BLaER1 (cell line): ENCODE measurements around the gene NOL9.
"Not testable (repeated sequence)": the region's sequence is repeated elsewhere in the genome, so short reads cannot be mapped to it uniquely, and the experiment has no call there.

Experiments
- H3K27ac ChIP-seq: shearing (Covaris generic); formaldehyde crosslinking; 2 replicates; pipeline ENCODE4 v1.8.1; 2022
- H3K27me3 ChIP-seq: shearing (Covaris generic); formaldehyde crosslinking; 2 replicates; pipeline ENCODE4 v1.8.1; 2022
- H3K36me3 ChIP-seq: shearing (Covaris generic); formaldehyde crosslinking; 2 replicates; pipeline ENCODE4 v1.8.1; 2022
- H3K4me1 ChIP-seq: shearing (Covaris generic); formaldehyde crosslinking; 2 replicates; pipeline ENCODE4 v1.8.1; 2022
- H3K4me2 ChIP-seq: shearing (Covaris generic); formaldehyde crosslinking; 2 replicates; pipeline ENCODE4 v1.8.1; 2022
- H3K4me3 ChIP-seq: shearing (Covaris generic); formaldehyde crosslinking; 2 replicates; pipeline ENCODE4 v1.8.1; 2022
- H3K9ac ChIP-seq: shearing (Covaris generic); formaldehyde crosslinking; 2 replicates; pipeline ENCODE4 v1.8.1; 2022
- H3K9me3 ChIP-seq: shearing (Covaris generic); formaldehyde crosslinking; 2 replicates; pipeline ENCODE4 v1.8.1; 2022
- H4K20me1 ChIP-seq: shearing (Covaris generic); formaldehyde crosslinking; 2 replicates; pipeline ENCODE4 v1.8.1; 2022
- Cebpa-rat ChIP-seq: shearing (Covaris generic); IDR thresholded peaks from 2 replicates; pipeline ENCODE4 v1.8.1; 2022

Gene NOL9

DNA sequence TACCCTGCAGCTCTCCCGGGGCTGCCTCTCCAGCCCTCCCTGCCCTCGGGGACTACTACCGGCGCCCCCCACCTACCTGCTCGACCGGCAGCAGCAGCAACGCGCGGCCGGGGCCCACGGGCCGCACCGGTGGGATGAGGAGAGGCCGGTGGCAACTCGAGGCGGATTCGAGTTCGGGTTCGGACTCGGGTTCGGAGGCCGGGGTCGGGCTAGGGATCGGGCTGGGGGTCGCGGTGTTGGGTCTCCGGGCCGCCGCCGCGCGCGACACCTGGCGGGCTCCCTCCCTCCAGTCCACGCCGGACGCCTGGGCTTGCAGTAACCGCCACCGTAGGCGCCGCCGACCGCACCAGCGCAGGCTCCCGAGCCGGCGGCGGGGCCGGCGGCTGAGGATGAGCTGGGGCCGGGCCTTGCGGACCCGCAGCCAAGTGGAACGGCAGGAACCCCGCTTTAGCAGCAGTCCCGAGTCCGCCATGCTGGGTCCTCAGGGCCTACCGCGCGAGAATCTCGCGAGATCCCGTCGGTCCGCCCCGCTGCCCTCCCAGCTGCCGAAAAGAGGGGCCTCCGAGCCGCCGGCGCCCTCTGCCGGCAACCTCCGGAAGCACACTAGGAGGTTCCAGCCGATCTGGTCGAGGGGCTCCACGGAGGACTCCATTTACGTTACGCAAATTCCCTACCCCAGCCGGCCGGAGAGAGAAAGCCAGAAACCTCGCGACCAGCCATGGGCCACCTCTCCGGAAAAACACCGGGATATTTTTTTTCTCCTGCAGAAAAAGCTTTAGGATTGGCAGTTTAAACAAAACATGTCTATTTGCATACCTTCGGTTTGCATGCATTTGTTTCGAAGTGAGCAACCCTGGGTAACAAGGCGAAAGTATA lies at the start of gene NOL9:
Gene NOL9 (minus strand): TSS at position 483 of the 876 bp plus-strand sequence. CDS start 11 bp downstream, at position 472.
- H3K4me2 ChIP-seq, result peak within 1 kb of the TSS; percentile 88
- H3K27ac ChIP-seq, result peak within 1 kb of the TSS; percentile 96
- peak within 1 kb of the TSS; percentile 94 for H3K9ac ChIP-seq
- H3K27me3 ChIP-seq, result no peaks in the 10 kb centered on the region
- H3K36me3 ChIP-seq, result peaks cover 28% of the 10 kb centered on the region
- peaks cover 20% of the 10 kb centered on the region for H3K4me1 ChIP-seq
- peak; percentile 29; the same call in 1 of the 2 replicates for TF ChIP-seq Cebpa-rat
- peaks cover 31% of the 10 kb centered on the region for H4K20me1 ChIP-seq
- peak within 1 kb of the TSS; percentile 79 for H3K4me3 ChIP-seq
- H3K9me3 ChIP-seq, result no peaks in the 10 kb centered on the region

DNA sequence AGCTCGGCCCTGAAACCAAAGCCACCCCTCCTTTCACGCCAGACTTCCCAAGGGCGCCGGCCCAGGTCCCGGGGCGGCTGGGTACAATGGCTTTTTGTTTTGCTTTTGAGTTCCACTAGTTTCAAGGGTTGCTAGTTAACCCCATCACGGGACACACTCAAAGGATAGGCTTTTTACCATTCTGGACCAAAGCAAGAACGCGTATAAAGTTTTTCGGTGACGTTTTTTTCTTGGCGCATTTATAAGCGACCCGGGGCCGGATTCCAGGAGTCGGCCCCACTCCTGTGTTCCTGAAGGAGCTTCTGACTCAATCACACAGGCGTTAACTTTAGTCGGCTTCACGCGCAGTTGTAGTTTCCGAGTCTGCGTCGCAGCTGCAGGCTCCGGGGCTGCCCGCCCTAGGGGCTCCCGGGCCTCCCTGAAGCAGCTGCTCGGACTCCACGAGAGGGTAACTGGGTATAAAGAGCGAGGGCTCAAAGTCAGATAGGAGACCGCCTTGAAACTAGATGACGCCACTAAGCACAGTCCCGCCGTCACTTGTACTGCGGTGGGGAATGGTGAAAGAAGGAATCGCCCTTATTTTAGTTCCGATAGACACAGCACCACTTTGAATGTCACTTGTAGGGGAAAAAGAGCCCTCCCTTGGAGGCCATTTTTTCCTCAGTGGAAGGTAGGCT lies 49.1 kb upstream of the NOL9 start:
- no peak for TF ChIP-seq Cebpa-rat
- H3K27ac ChIP-seq, result peak overlapping the region; percentile 76
- no peaks in the 10 kb centered on the region for H3K27me3 ChIP-seq
- H4K20me1 ChIP-seq, result peaks cover 38% of the 10 kb centered on the region
- H3K4me1 ChIP-seq, result peaks cover 43% of the 10 kb centered on the region
- H3K9ac ChIP-seq, result peak overlapping the region; percentile 74
- H3K9me3 ChIP-seq, result no peaks in the 10 kb centered on the region
- peak overlapping the region; percentile 91 for H3K4me2 ChIP-seq
- H3K36me3 ChIP-seq, result peaks cover 10% of the 10 kb centered on the region
- peak overlapping the region; percentile 77 for H3K4me3 ChIP-seq

DNA sequence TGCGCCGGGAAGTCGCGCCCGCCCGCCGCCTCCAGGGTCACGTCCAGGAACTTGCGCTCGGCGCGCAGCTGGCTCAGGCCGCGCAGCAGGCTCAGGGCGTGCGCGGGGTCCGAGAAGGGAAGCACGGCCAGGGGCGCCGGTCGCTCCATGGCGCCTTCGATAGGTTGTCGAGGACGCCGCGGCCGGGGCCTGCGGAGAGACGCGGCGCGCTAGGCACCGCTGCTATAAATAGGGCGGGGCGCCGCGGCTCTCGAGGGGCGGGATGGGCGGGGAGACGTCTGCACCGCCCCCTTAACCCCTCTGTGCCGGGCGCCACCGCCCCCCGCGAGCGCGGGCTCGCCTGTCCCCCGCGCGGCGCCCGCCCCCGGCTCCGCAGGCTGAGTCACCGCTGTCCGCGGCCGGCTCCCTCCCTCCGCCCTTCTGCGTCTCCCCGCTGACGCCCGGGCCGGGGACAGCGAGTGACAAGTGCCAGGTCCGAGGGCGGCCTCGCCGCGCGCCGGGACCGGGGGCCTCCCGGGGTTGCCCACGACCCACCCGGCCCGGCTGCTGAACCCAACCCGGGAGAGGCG lies 48.4 kb upstream of the NOL9 start, which contains the start of gene KLHL21:
Gene KLHL21 (minus strand): TSS at position 201 of the 569 bp plus-strand sequence. CDS start 52 bp downstream, at position 149.
- Histone ChIP-seq H3K27me3 (no peaks in the 10 kb centered on the region), H3K9me3 (no peaks in the 10 kb centered on the region), H4K20me1 (peaks cover 44% of the 10 kb centered on the region), H3K4me1 (peaks cover 46% of the 10 kb centered on the region), H3K36me3 (peaks cover 16% of the 10 kb centered on the region), H3K4me2 (peak within 1 kb of the TSS; percentile 91), H3K9ac (peak within 1 kb of the TSS; percentile 84), H3K27ac (peak within 1 kb of the TSS; percentile 82), H3K4me3 (peak within 1 kb of the TSS; percentile 77)
- no peak for TF ChIP-seq Cebpa-rat

DNA sequence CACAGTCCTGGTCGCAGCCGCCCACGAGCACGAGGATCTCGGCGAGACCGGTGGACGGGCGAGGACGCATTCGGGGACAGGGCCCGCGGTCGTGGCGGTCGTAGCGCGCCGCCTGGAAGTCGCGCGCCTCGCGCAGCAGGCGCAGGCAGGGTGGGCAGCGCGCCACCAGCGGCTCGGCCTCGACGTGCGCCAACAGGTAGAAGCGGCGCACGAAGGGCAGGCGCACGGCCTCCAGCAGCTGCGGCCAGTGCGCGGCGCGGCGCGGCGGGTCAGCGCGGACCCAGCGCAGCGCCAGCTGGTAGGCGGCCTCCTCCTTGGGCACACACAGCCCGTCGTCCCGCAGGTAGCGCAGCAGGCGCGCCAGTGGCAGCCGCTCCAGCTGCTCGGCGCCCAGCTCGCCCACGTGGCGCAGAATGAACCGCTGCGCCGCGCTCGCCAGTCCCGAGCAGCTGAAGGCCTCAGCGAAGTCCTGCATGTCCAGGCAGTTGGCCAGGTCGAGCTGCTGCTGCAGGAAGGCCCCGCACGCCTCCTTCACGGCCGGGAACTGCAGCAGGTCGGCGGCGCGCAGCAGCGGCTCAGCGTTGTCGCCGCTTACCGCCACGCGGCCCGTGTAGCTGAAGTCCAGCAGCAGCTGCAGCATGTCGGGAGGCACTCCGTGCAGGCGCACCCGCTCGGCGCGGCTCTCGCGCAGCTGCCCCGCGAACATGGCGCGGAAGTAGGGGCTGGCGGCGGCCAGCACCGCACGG lies 47.8 kb upstream of the NOL9 start:
- peak overlapping the region; percentile 82 for H3K27ac ChIP-seq

DNA sequence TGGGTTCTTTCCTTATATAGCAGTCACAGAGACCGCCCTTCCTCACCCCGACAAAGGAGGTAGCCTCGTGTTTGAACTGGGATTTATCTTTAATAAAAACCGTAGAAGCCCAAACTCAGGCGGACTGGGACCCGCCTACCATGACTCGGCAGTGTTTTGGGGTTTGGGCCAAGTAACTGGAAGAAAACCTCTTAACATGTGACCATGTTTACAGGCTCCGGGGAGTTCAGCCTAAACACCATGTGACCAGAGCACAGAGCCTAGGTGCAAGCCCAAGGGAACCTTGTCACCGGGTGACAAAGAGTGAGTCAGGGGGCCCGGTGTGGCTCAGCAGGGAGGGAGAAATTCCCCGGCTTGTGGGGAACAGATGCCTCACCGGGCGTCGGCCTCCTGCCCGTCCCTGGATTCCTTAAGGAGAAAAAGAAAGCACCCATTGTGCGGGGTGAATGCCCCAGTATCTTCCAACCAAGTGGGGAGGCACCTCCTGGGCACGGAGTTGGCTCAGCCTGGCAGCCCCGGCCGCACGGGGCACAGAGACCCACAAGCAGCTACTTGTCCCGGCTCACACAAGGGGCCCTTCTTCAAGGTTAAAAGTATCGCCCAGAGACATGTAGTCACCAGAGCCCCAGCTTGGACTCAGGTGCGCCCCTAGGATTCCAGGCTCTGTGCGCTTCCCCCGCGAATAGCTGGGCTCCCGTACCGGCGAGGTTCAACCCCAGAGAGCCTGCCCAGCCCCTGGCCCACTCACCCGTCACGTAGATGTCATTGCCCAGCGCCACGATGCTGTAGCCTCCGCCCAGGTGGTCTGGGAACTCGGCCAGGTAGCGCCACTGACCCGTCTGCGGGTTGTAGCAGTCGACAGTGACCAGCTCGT lies 47.0 kb upstream of the NOL9 start:
- no peak for TF ChIP-seq Cebpa-rat
- H3K27me3 ChIP-seq, result no peaks in the 10 kb centered on the region
- peak overlapping the region; percentile 77 for H3K4me3 ChIP-seq
- H3K9ac ChIP-seq, result peak overlapping the region; percentile 84
- peaks cover 31% of the 10 kb centered on the region for H3K36me3 ChIP-seq
- H3K27ac ChIP-seq, result peak overlapping the region; percentile 82
- H4K20me1 ChIP-seq, result peaks cover 59% of the 10 kb centered on the region
- H3K4me1 ChIP-seq, result peaks cover 47% of the 10 kb centered on the region
- H3K9me3 ChIP-seq, result no peaks in the 10 kb centered on the region
- H3K4me2 ChIP-seq, result peak overlapping the region; percentile 91

More for the DNA sequence above, 47.8 kb upstream of the NOL9 start:
- TF ChIP-seq Cebpa-rat, result no peak
- peaks cover 23% of the 10 kb centered on the region for H3K36me3 ChIP-seq
- H3K27me3 ChIP-seq, result no peaks in the 10 kb centered on the region
- no peaks in the 10 kb centered on the region for H3K9me3 ChIP-seq
- H4K20me1 ChIP-seq, result peaks cover 51% of the 10 kb centered on the region
- peak overlapping the region; percentile 91 for H3K4me2 ChIP-seq
- H3K4me3 ChIP-seq, result peak overlapping the region; percentile 77
- H3K9ac ChIP-seq, result peak overlapping the region; percentile 84
- H3K4me1 ChIP-seq, result peaks cover 50% of the 10 kb centered on the region

DNA sequence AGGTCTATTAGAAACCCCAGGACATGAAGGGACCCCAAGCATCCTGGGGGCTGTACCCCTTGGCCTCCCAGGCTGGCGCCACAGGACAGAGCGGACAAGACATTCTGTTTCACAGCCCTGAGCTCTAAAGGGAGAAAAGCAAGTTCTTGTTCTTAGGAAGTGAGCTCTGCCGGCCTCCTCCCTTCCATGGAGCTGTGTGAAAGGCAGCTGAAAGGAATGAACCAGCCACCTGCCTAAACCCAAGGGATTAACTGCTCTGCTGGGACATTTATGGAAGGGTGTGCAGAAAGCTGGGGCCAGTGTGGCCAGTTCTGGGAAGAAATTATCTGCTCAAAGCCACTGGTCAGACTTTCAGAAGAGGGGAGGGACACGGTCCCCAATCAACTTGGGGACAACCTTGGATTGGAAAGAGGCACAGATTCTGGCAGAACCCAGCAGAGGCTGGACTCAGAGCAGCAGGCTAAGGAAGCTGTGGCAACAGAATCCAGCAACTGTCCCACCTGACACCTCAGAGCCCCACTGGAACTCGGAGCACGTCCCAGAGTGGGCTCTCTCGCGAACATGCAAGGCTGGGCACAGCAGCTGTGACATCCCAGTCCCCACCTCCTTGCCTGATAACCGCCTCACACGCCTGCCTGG lies 46.2 kb upstream of the NOL9 start:
- peak overlapping the region; percentile 84 for H3K9ac ChIP-seq
- H4K20me1 ChIP-seq, result peaks cover 67% of the 10 kb centered on the region
- H3K27ac ChIP-seq, result peak overlapping the region; percentile 82
- H3K9me3 ChIP-seq, result no peaks in the 10 kb centered on the region
- peaks cover 39% of the 10 kb centered on the region for H3K36me3 ChIP-seq
- H3K4me3 ChIP-seq, result peak overlapping the region; percentile 77
- no peaks in the 10 kb centered on the region for H3K27me3 ChIP-seq
- no peak for TF ChIP-seq Cebpa-rat
- H3K4me1 ChIP-seq, result peaks cover 43% of the 10 kb centered on the region
- peak overlapping the region; percentile 91 for H3K4me2 ChIP-seq

DNA sequence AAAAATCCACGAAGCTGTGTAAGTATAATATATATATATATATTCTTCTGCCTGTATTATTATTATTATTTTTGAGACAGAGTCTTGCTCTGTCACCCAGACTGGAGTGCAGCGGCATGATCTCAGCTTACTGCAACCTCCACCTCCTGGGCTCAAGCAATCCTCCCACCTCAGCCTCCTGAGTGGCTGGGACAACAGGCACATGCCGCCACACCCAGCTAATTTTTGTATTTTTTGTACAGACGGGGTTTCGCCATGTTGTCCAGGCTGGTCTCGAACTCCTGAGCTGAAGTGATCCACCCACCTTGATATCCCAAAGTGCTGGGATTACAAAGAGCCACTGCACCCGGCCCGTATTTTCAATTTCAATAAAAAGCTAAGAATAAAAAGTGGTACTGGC lies 45.7 kb upstream of the NOL9 start:
- Histone ChIP-seq H4K20me1 (peaks cover 72% of the 10 kb centered on the region), H3K9ac (peak overlapping the region; percentile 84)
- not testable (repeated sequence) for H3K27ac ChIP-seq

More for the DNA sequence above, 45.7 kb upstream of the NOL9 start:
- Histone ChIP-seq H3K4me3 (peak overlapping the region; percentile 77), H3K36me3 (peaks cover 44% of the 10 kb centered on the region), H3K4me1 (peaks cover 43% of the 10 kb centered on the region), H3K4me2 (peak overlapping the region; percentile 91)
- not testable (repeated sequence) for H3K9me3 ChIP-seq, H3K27me3 ChIP-seq
